Measurements from ENCODE around the gene FRS2. TPM values are rescaled to one million over a fixed set of nuclear protein-coding genes. Genes with fewer than 3 reads are reported as not detected.

Gene FRS2
- total and polyA plus RNA-seq, 4 donors = 5.0 to 44.5 (median 24.2) TPM

GRCh38 chr12:69512820-69513219, 42.6 kb downstream of the FRS2 start:
- no peaks in the 10 kb centered on the region for H3K27me3 ChIP-seq (ENCODE audit: control insufficient read depth in 1 of 2, insufficient read depth in 2 of 2, low read length in 1 of 2)
- DNase-seq (no peak), ATAC-seq (ENCODE audit: low FRiP score) (no peak)
- H3K9me3 ChIP-seq (ENCODE audit: control insufficient read depth, low read length) = no peaks in the 10 kb centered on the region
- no peak overlapping the region for H3K4me3 ChIP-seq (ENCODE audit: low read length in 2 of 2)
- intact Hi-C loops (cut with DNase I) = no loop called here
- 54 to 65% methylated on average over 2 of the region's 2 CpGs for WGBS, 2 donors
- peaks cover 0 to 6% of the 10 kb centered on the region in 2 donors for H3K4me1 ChIP-seq (ENCODE audit: control insufficient read depth in 1 of 2, insufficient read depth in 2 of 2, low read length in 2 of 2)
- peaks cover 0 to 2% of the 10 kb centered on the region in 2 donors for H3K36me3 ChIP-seq (ENCODE audit: control insufficient read depth in 1 of 2, insufficient read depth in 2 of 2, low read length in 1 of 2)
- no peak overlapping the region for H3K27ac ChIP-seq (ENCODE audit: low read depth in 1 of 2, low read length in 2 of 2)

GRCh38 chr12:69513297-69513696, 43.1 kb downstream of the FRS2 start:
- Histone ChIP-seq H3K9me3 (ENCODE audit: control insufficient read depth, low read length) (no peaks in the 10 kb centered on the region), H3K4me3 (ENCODE audit: low read length in 2 of 2) (no peak overlapping the region), H3K36me3 (ENCODE audit: control insufficient read depth in 1 of 2, insufficient read depth in 2 of 2, low read length in 1 of 2) (peaks cover 0 to 2% of the 10 kb centered on the region in 2 donors), H3K27me3 (ENCODE audit: control insufficient read depth in 1 of 2, insufficient read depth in 2 of 2, low read length in 1 of 2) (no peaks in the 10 kb centered on the region), H3K27ac (ENCODE audit: low read depth in 1 of 2, low read length in 2 of 2) (no peak overlapping the region), H3K4me1 (ENCODE audit: control insufficient read depth in 1 of 2, insufficient read depth in 2 of 2, low read length in 2 of 2) (peaks cover 0 to 6% of the 10 kb centered on the region in 2 donors)
- WGBS, 2 donors = 40 to 49% methylated on average over 1 of the region's 1 CpG
- DNase-seq (no peak), ATAC-seq (ENCODE audit: low FRiP score) (no peak)
- intact Hi-C loops (cut with DNase I) = no loop called here

- H3K27ac ChIP-seq (ENCODE audit: low read depth in 1 of 2, low read length in 2 of 2) = no peak overlapping the region
- no peaks in the 10 kb centered on the region for H3K9me3 ChIP-seq (ENCODE audit: control insufficient read depth, low read length)
- H3K4me1 ChIP-seq (ENCODE audit: control insufficient read depth in 1 of 2, insufficient read depth in 2 of 2, low read length in 2 of 2) = peaks cover 0 to 4% of the 10 kb centered on the region in 2 donors
- ATAC-seq (ENCODE audit: low FRiP score) (no peak), DNase-seq (no peak)
- H3K27me3 ChIP-seq (ENCODE audit: control insufficient read depth in 1 of 2, insufficient read depth in 2 of 2, low read length in 1 of 2) = no peaks in the 10 kb centered on the region
- peaks cover 0 to 2% of the 10 kb centered on the region in 2 donors for H3K36me3 ChIP-seq (ENCODE audit: control insufficient read depth in 1 of 2, insufficient read depth in 2 of 2, low read length in 1 of 2)
- 83 to 85% methylated on average over 2 of the region's 2 CpGs for WGBS, 2 donors
- intact Hi-C loops (cut with DNase I) = no loop called here
- H3K4me3 ChIP-seq (ENCODE audit: low read length in 2 of 2) = no peak overlapping the region
Observed at GRCh38 chr12:69514111-69514510, 43.9 kb downstream of the FRS2 start.

- DNase-seq = no peak
- intact Hi-C loops (cut with DNase I) = no loop called here
- peaks cover 0 to 3% of the 10 kb centered on the region in 2 donors for H3K4me1 ChIP-seq (ENCODE audit: control insufficient read depth in 1 of 2, insufficient read depth in 2 of 2, low read length in 2 of 2)
Observed at GRCh38 chr12:69514845-69515244, 44.7 kb downstream of the FRS2 start.

GRCh38 chr12:69515394-69515930, 45.3 kb downstream of the FRS2 start:
- no peak overlapping the region for H3K4me3 ChIP-seq (ENCODE audit: low read length in 2 of 2)
- H3K27me3 ChIP-seq (ENCODE audit: control insufficient read depth in 1 of 2, insufficient read depth in 2 of 2, low read length in 1 of 2) = no peaks in the 10 kb centered on the region
- intact Hi-C loops (cut with DNase I) = no loop called here
- H3K36me3 ChIP-seq (ENCODE audit: control insufficient read depth in 1 of 2, insufficient read depth in 2 of 2, low read length in 1 of 2) = peaks cover 0 to 2% of the 10 kb centered on the region in 2 donors
- ATAC-seq (ENCODE audit: low FRiP score) (no peak), DNase-seq (no peak)
- 43% methylated on average over 5 of the region's 5 CpGs for WGBS, 2 donors
- no peak overlapping the region for H3K27ac ChIP-seq (ENCODE audit: low read depth in 1 of 2, low read length in 2 of 2)
- no peaks in the 10 kb centered on the region for H3K9me3 ChIP-seq (ENCODE audit: control insufficient read depth, low read length)
- H3K4me1 ChIP-seq (ENCODE audit: control insufficient read depth in 1 of 2, insufficient read depth in 2 of 2, low read length in 2 of 2) = peaks cover 0 to 3% of the 10 kb centered on the region in 2 donors

More at GRCh38 chr12:69514845-69515244, 44.7 kb downstream of the FRS2 start:
- Histone ChIP-seq H3K4me3 (ENCODE audit: low read length in 2 of 2) (no peak overlapping the region), H3K36me3 (ENCODE audit: control insufficient read depth in 1 of 2, insufficient read depth in 2 of 2, low read length in 1 of 2) (peaks cover 0 to 2% of the 10 kb centered on the region in 2 donors), H3K27me3 (ENCODE audit: control insufficient read depth in 1 of 2, insufficient read depth in 2 of 2, low read length in 1 of 2) (no peaks in the 10 kb centered on the region), H3K27ac (ENCODE audit: low read depth in 1 of 2, low read length in 2 of 2) (no peak overlapping the region), H3K9me3 (ENCODE audit: control insufficient read depth, low read length) (no peaks in the 10 kb centered on the region)
- ATAC-seq (ENCODE audit: low FRiP score) = no peak

GRCh38 chr12:69516950-69517349, 46.8 kb downstream of the FRS2 start:
- WGBS, 2 donors = 88 to 89% methylated on average over 2 of the region's 2 CpGs
- peaks cover 0 to 2% of the 10 kb centered on the region in 2 donors for H3K4me1 ChIP-seq (ENCODE audit: control insufficient read depth in 1 of 2, insufficient read depth in 2 of 2, low read length in 2 of 2)
- intact Hi-C loops (cut with DNase I) = no loop called here

GRCh38 chr12:69517406-69517805, 47.2 kb downstream of the FRS2 start:
- DNase-seq = no peak
- no peak for ATAC-seq (ENCODE audit: low FRiP score)
- WGBS, 2 donors = 93 to 99% methylated on average over 2 of the region's 2 CpGs
- Histone ChIP-seq H3K4me3 (ENCODE audit: low read length in 2 of 2) (no peak overlapping the region), H3K36me3 (ENCODE audit: control insufficient read depth in 1 of 2, insufficient read depth in 2 of 2, low read length in 1 of 2) (peaks cover 0 to 2% of the 10 kb centered on the region in 2 donors), H3K4me1 (ENCODE audit: control insufficient read depth in 1 of 2, insufficient read depth in 2 of 2, low read length in 2 of 2) (peaks cover 0 to 2% of the 10 kb centered on the region in 2 donors), H3K27me3 (ENCODE audit: control insufficient read depth in 1 of 2, insufficient read depth in 2 of 2, low read length in 1 of 2) (no peaks in the 10 kb centered on the region), H3K9me3 (ENCODE audit: control insufficient read depth, low read length) (no peaks in the 10 kb centered on the region), H3K27ac (ENCODE audit: low read depth in 1 of 2, low read length in 2 of 2) (no peak overlapping the region)
- intact Hi-C loops (cut with DNase I) = no loop called here

More at GRCh38 chr12:69516950-69517349, 46.8 kb downstream of the FRS2 start:
- H3K27ac ChIP-seq (ENCODE audit: low read depth in 1 of 2, low read length in 2 of 2) = no peak overlapping the region
- H3K36me3 ChIP-seq (ENCODE audit: control insufficient read depth in 1 of 2, insufficient read depth in 2 of 2, low read length in 1 of 2) = peaks cover 0 to 2% of the 10 kb centered on the region in 2 donors
- H3K27me3 ChIP-seq (ENCODE audit: control insufficient read depth in 1 of 2, insufficient read depth in 2 of 2, low read length in 1 of 2) = no peaks in the 10 kb centered on the region
- DNase-seq (no peak), ATAC-seq (ENCODE audit: low FRiP score) (no peak)
- H3K9me3 ChIP-seq (ENCODE audit: control insufficient read depth, low read length) = no peaks in the 10 kb centered on the region
- no peak overlapping the region for H3K4me3 ChIP-seq (ENCODE audit: low read length in 2 of 2)

GRCh38 chr12:69519871-69520270, 49.7 kb downstream of the FRS2 start:
- Histone ChIP-seq H3K4me1 (ENCODE audit: control insufficient read depth in 1 of 2, insufficient read depth in 2 of 2, low read length in 2 of 2) (peaks cover 0 to 2% of the 10 kb centered on the region in 2 donors), H3K4me3 (ENCODE audit: low read length in 2 of 2) (no peak overlapping the region), H3K27ac (ENCODE audit: low read depth in 1 of 2, low read length in 2 of 2) (no peak overlapping the region), H3K27me3 (ENCODE audit: control insufficient read depth in 1 of 2, insufficient read depth in 2 of 2, low read length in 1 of 2) (no peaks in the 10 kb centered on the region), H3K9me3 (ENCODE audit: control insufficient read depth, low read length) (no peaks in the 10 kb centered on the region), H3K36me3 (ENCODE audit: control insufficient read depth in 1 of 2, insufficient read depth in 2 of 2, low read length in 1 of 2) (peaks cover 0 to 2% of the 10 kb centered on the region in 2 donors)
- DNase-seq (no peak), ATAC-seq (ENCODE audit: low FRiP score) (no peak)
- 79 to 91% methylated on average over 7 of the region's 7 CpGs for WGBS, 2 donors
- intact Hi-C loops (cut with DNase I) = no loop called here

Measured in aorta (tissue), 5 donors.